Measurements from ENCODE around the gene ANGEL1. TPM values are rescaled to one million over a fixed set of nuclear protein-coding genes. Genes with fewer than 3 reads are reported as not detected.

ANGEL1 gene
- total and polyA plus RNA-seq, 2 experiments from 2014 or later, result 5.3 to 31.6 TPM

DNA sequence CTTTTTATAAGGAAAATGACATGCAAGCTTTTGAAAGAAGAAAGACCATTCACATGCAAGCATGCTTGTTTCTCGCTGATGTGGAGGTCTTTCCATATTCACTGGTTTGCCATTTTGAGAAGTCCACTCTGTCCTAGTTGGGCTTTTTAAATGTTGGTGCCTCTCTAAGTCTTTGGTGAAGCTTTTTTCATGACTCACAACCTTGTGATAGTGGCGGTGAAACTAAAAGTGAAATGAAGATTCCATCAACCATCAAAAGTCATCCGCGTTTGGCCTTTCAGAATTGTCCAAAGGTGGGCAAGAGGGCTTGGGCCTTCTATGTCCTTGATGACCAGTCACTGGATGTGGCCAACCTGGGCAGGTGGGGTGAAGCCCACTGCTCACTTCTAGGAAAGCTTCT is 17.9 kb upstream of the ANGEL1 start:
- peaks cover 26% of the 10 kb centered on the region for H3K4me1 Mint-ChIP-seq

More for the DNA sequence above, 17.9 kb upstream of the ANGEL1 start:
- H3K4me3 ChIP-seq, result no peak overlapping the region
- no peaks in the 10 kb centered on the region; the same call in 1 of the 2 replicates for H3K9me2 ChIP-seq (ENCODE audit: insufficient read depth)
- H3K27ac ChIP-seq (ENCODE audit: low read depth), result no peak overlapping the region
- no peak for TF ChIP-seq ZNF114 (CRISPR knock-in tag; IDR thresholded peaks at IDR 0.05)
- no peak for TF ChIP-seq STAT1 (IDR thresholded peaks at IDR 0.05; ENCODE audit: unreplicated experiment)
- TF ChIP-seq, protein P1, sequence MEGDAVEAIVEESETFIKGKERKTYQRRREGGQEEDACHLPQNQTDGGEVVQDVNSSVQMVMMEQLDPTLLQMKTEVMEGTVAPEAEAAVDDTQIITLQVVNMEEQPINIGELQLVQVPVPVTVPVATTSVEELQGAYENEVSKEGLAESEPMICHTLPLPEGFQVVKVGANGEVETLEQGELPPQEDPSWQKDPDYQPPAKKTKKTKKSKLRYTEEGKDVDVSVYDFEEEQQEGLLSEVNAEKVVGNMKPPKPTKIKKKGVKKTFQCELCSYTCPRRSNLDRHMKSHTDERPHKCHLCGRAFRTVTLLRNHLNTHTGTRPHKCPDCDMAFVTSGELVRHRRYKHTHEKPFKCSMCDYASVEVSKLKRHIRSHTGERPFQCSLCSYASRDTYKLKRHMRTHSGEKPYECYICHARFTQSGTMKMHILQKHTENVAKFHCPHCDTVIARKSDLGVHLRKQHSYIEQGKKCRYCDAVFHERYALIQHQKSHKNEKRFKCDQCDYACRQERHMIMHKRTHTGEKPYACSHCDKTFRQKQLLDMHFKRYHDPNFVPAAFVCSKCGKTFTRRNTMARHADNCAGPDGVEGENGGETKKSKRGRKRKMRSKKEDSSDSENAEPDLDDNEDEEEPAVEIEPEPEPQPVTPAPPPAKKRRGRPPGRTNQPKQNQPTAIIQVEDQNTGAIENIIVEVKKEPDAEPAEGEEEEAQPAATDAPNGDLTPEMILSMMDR (conservative IDR thresholded peaks at IDR 0.05; ENCODE audit: low read depth in 2 of 2), result no peak
- no peak for TF ChIP-seq JUNB (IDR thresholded peaks at IDR 0.05; ENCODE audit: unreplicated experiment)
- TF ChIP-seq, protein P2, sequence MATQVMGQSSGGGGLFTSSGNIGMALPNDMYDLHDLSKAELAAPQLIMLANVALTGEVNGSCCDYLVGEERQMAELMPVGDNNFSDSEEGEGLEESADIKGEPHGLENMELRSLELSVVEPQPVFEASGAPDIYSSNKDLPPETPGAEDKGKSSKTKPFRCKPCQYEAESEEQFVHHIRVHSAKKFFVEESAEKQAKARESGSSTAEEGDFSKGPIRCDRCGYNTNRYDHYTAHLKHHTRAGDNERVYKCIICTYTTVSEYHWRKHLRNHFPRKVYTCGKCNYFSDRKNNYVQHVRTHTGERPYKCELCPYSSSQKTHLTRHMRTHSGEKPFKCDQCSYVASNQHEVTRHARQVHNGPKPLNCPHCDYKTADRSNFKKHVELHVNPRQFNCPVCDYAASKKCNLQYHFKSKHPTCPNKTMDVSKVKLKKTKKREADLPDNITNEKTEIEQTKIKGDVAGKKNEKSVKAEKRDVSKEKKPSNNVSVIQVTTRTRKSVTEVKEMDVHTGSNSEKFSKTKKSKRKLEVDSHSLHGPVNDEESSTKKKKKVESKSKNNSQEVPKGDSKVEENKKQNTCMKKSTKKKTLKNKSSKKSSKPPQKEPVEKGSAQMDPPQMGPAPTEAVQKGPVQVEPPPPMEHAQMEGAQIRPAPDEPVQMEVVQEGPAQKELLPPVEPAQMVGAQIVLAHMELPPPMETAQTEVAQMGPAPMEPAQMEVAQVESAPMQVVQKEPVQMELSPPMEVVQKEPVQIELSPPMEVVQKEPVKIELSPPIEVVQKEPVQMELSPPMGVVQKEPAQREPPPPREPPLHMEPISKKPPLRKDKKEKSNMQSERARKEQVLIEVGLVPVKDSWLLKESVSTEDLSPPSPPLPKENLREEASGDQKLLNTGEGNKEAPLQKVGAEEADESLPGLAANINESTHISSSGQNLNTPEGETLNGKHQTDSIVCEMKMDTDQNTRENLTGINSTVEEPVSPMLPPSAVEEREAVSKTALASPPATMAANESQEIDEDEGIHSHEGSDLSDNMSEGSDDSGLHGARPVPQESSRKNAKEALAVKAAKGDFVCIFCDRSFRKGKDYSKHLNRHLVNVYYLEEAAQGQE (IDR thresholded peaks at IDR 0.05; ENCODE audit: unreplicated experiment), result no peak
- TF ChIP-seq EZH2phosphoT487 (IDR thresholded peaks at IDR 0.05; ENCODE audit: unreplicated experiment), result no peak
- TF ChIP-seq CREB1 (CRISPR knock-in tag; IDR thresholded peaks at IDR 0.05; ENCODE audit: low read depth), result no peak
- TF ChIP-seq, protein P3, sequence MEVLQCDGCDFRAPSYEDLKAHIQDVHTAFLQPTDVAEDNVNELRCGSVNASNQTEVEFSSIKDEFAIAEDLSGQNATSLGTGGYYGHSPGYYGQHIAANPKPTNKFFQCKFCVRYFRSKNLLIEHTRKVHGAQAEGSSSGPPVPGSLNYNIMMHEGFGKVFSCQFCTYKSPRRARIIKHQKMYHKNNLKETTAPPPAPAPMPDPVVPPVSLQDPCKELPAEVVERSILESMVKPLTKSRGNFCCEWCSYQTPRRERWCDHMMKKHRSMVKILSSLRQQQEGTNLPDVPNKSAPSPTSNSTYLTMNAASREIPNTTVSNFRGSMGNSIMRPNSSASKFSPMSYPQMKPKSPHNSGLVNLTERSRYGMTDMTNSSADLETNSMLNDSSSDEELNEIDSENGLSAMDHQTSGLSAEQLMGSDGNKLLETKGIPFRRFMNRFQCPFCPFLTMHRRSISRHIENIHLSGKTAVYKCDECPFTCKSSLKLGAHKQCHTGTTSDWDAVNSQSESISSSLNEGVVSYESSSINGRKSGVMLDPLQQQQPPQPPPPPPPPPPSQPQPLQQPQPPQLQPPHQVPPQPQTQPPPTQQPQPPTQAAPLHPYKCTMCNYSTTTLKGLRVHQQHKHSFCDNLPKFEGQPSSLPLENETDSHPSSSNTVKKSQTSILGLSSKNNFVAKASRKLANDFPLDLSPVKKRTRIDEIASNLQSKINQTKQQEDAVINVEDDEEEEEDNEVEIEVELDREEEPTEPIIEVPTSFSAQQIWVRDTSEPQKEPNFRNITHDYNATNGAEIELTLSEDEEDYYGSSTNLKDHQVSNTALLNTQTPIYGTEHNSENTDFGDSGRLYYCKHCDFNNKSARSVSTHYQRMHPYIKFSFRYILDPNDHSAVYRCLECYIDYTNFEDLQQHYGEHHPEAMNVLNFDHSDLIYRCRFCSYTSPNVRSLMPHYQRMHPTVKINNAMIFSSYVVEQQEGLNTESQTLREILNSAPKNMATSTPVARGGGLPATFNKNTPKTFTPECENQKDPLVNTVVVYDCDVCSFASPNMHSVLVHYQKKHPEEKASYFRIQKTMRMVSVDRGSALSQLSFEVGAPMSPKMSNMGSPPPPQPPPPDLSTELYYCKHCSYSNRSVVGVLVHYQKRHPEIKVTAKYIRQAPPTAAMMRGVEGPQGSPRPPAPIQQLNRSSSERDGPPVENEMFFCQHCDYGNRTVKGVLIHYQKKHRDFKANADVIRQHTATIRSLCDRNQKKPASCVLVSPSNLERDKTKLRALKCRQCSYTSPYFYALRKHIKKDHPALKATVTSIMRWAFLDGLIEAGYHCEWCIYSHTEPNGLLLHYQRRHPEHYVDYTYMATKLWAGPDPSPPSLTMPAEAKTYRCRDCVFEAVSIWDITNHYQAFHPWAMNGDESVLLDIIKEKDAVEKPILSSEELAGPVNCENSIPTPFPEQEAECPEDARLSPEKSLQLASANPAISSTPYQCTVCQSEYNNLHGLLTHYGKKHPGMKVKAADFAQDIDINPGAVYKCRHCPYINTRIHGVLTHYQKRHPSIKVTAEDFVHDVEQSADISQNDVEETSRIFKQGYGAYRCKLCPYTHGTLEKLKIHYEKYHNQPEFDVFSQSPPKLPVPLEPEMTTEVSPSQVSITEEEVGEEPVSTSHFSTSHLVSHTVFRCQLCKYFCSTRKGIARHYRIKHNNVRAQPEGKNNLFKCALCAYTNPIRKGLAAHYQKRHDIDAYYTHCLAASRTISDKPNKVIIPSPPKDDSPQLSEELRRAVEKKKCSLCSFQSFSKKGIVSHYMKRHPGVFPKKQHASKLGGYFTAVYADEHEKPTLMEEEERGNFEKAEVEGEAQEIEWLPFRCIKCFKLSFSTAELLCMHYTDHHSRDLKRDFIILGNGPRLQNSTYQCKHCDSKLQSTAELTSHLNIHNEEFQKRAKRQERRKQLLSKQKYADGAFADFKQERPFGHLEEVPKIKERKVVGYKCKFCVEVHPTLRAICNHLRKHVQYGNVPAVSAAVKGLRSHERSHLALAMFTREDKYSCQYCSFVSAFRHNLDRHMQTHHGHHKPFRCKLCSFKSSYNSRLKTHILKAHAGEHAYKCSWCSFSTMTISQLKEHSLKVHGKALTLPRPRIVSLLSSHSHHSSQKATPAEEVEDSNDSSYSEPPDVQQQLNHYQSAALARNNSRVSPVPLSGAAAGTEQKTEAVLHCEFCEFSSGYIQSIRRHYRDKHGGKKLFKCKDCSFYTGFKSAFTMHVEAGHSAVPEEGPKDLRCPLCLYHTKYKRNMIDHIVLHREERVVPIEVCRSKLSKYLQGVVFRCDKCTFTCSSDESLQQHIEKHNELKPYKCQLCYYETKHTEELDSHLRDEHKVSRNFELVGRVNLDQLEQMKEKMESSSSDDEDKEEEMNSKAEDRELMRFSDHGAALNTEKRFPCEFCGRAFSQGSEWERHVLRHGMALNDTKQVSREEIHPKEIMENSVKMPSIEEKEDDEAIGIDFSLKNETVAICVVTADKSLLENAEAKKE (CRISPR knock-in tag; IDR thresholded peaks at IDR 0.05), result no peak
- no peak for TF ChIP-seq ZNF331 (CRISPR knock-in tag; IDR thresholded peaks at IDR 0.05; ENCODE audit: low read depth)
- TF ChIP-seq EZH2 (IDR thresholded peaks at IDR 0.05; ENCODE audit: low read depth, unreplicated experiment), result no peak
- no peak for TF ChIP-seq POLR2AphosphoS5 (IDR thresholded peaks at IDR 0.05; ENCODE audit: low read depth)
- Mint-ChIP-seq H3K36me3 (ENCODE audit: low read depth) (no peaks in the 10 kb centered on the region), H3K9me3 (no peaks in the 10 kb centered on the region), H3K27me3 (ENCODE audit: insufficient read depth, low read depth, poor library complexity) (peaks cover 7% of the 10 kb centered on the region), H3K4me3 (no peak overlapping the region), H3K27ac (no peak overlapping the region)
- H2AFZ ChIP-seq, result peak overlapping the region; percentile 96
- no peaks in the 10 kb centered on the region for H3K79me2 ChIP-seq (replicated peaks; ENCODE audit: insufficient read depth)
- peaks cover 20% of the 10 kb centered on the region for H3K4me1 ChIP-seq (ENCODE audit: insufficient read depth)
- no peak for ATAC-seq
- H3F3A ChIP-seq (replicated peaks; ENCODE audit: low read depth), result no peaks in the 10 kb centered on the region
- no peaks in the 10 kb centered on the region for H3K27me3 ChIP-seq (ENCODE audit: insufficient read depth)
- no peaks in the 10 kb centered on the region for H3K36me3 ChIP-seq (ENCODE audit: insufficient read depth)
- DNase-seq (ENCODE audit: low spot score), result no peak
- no peak overlapping the region for H3K4me2 ChIP-seq
- H4K20me1 ChIP-seq (replicated peaks; ENCODE audit: insufficient read depth), result no peaks in the 10 kb centered on the region
